Brain microvascular endothelial cell (primary cell): ENCODE measurements around the gene MED14.

ENCODE experiments used
- DNase-seq: peaks from one replicate; pipeline ENCODE4 v3.0.0-alpha.2; 2020
- H3K27ac ChIP-seq: fragments of 250-450 bp; sonication (Bioruptor Pico); 2 replicates; pipeline ENCODE4 v1.5.1; 2020; ENCODE audit warnings: mild to moderate bottlenecking, moderate library complexity
- H3K27me3 ChIP-seq: fragments of 250-450 bp; sonication (Bioruptor Pico); replicated peaks from 2 replicates; pipeline ENCODE4 v1.5.1; 2020; ENCODE audit warnings: mild to moderate bottlenecking
- H3K36me3 ChIP-seq: fragments of 250-450 bp; sonication (Bioruptor Pico); replicated peaks from 2 replicates; pipeline ENCODE4 v1.5.1; 2020; ENCODE audit warnings: mild to moderate bottlenecking
- H3K4me3 ChIP-seq: 2 replicates; pipeline ENCODE4 v1.5.1; 2011; ENCODE audit warnings: low read depth, mild to moderate bottlenecking, control low read depth, low read length, moderate library complexity
- CTCF ChIP-seq: IDR thresholded peaks from 2 replicates; pipeline ENCODE4 v1.5.1; 2011; ENCODE audit warnings: low read depth, mild to moderate bottlenecking, moderate library complexity, low read length, control low read depth, inconsistent platforms; ENCODE audit errors: missing control alignments
- in situ Hi-C: cut with HindIII; loops from 2 replicates; pipeline ENCODE4 v1.10.0; 2017; ENCODE audit warnings: low sequenced_read_pairs, low pct_ligation_motif_present

The MED14 gene

GRCh38 chrX:40700640-40701342 lies 34.6 kb downstream of the MED14 start:
- Histone ChIP-seq H3K27ac (no peak overlapping the region), H3K36me3 (peaks cover 5% of the 10 kb centered on the region), H3K27me3 (no peaks in the 10 kb centered on the region), H3K4me3 (no peak overlapping the region)
- in situ Hi-C loops, result no loop called here
- DNase-seq, result no peak
- no peak for TF ChIP-seq CTCF

GRCh38 chrX:40698851-40699250 lies 36.5 kb downstream of the MED14 start:
- peaks cover 3% of the 10 kb centered on the region for H3K36me3 ChIP-seq
- no peak for TF ChIP-seq CTCF
- H3K27ac ChIP-seq, result no peak overlapping the region
- H3K27me3 ChIP-seq, result no peaks in the 10 kb centered on the region
- DNase-seq, result no peak
- no peak overlapping the region for H3K4me3 ChIP-seq
- in situ Hi-C loops, result no loop called here

GRCh38 chrX:40694802-40695201 lies 40.5 kb downstream of the MED14 start:
- Histone ChIP-seq H3K27me3 (no peaks in the 10 kb centered on the region), H3K27ac (no peak overlapping the region), H3K4me3 (no peak overlapping the region), H3K36me3 (peaks cover 3% of the 10 kb centered on the region)
- TF ChIP-seq CTCF, result no peak
- in situ Hi-C loops, result no loop called here
- no peak for DNase-seq

GRCh38 chrX:40688929-40689328 lies 46.4 kb downstream of the MED14 start:
- H3K36me3 ChIP-seq, result peaks cover 5% of the 10 kb centered on the region
- no peak for DNase-seq
- no peak overlapping the region for H3K27ac ChIP-seq
- H3K27me3 ChIP-seq, result no peaks in the 10 kb centered on the region
- in situ Hi-C loops, result no loop called here
- H3K4me3 ChIP-seq, result no peak overlapping the region
- no peak for TF ChIP-seq CTCF

GRCh38 chrX:40687169-40687568 lies 48.2 kb downstream of the MED14 start:
- no peaks in the 10 kb centered on the region for H3K27me3 ChIP-seq
- H3K4me3 ChIP-seq, result no peak overlapping the region
- no peak for DNase-seq
- no peak for TF ChIP-seq CTCF
- H3K36me3 ChIP-seq, result peaks cover 5% of the 10 kb centered on the region
- no peak overlapping the region for H3K27ac ChIP-seq
- in situ Hi-C loops, result no loop called here

GRCh38 chrX:40685362-40685918 lies 49.9 kb downstream of the MED14 start:
- Histone ChIP-seq H3K27me3 (no peaks in the 10 kb centered on the region), H3K4me3 (no peak overlapping the region), H3K36me3 (peaks cover 2% of the 10 kb centered on the region), H3K27ac (no peak overlapping the region)
- DNase-seq, result no peak
- no peak for TF ChIP-seq CTCF
- in situ Hi-C loops, result no loop called here
